Measurements from ENCODE around the gene SHC3.
"Not testable (repeated sequence)": the region's sequence is repeated elsewhere in the genome, so short reads cannot be mapped to it uniquely, and the experiment has no call there.

The SHC3 gene

DNA sequence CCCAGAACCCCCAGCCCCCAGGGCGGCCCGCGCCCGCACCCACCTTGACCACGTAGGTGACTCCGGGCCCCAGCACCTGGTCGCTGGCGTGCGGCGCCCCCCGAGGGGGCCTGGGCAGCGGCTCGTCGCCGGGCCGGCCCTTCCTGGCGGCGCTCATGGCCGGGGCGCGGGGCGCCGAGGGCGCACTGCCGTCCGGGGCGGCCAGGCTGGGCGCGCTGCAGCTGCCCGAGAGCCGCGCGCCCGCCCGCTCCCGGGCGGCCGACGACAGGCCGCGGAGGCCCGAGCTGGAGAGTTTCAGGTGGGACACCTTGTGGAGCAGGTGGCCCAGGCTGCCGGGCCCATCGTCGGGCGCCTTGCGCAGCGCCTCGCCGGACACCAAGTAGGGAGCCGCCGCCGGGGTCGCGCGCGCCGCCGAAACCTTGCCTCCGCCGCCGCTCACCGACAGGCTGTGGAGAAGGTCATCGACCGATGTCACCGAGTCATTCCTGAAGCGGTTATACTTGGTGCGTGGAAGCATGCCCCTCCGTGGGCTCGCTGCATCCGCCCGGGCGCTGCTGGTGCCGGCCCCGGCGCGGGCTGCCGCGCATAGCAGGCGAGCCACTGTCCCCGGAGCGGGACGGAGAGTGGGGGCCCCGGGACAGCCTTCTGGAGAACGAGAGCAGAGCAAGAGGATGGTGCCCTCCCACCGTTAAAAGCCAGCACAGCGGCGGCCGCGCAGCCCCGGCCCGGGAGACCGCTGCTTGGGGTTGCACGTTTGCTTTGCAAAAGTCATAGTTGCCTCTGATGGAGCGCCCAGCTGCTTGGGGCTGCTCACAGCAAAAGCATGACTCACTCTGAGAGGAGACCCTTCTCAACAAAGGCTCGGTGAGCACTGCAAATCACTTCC is at the start of gene SHC3:
Gene SHC3, minus strand, starts transcription at position 875 of the 886 bp plus-strand sequence. Its CDS starts 358 bp downstream, at position 517.
- in situ Hi-C loops (cut with HindIII; ENCODE audit: low sequenced_read_pairs), result loop anchor here (5.0 kb wide), 2 partner anchors 56 to 104 kb away; no protein-coding TSS in a partner anchor

GRCh38 chr9:89225991-89226471 is 47.4 kb upstream of the SHC3 start:
- in situ Hi-C loops (cut with HindIII; ENCODE audit: low sequenced_read_pairs), result no loop called here

GRCh38 chr9:89225587-89225986 is 47.0 kb upstream of the SHC3 start:
- in situ Hi-C loops (cut with HindIII; ENCODE audit: low sequenced_read_pairs), result no loop called here

DNA sequence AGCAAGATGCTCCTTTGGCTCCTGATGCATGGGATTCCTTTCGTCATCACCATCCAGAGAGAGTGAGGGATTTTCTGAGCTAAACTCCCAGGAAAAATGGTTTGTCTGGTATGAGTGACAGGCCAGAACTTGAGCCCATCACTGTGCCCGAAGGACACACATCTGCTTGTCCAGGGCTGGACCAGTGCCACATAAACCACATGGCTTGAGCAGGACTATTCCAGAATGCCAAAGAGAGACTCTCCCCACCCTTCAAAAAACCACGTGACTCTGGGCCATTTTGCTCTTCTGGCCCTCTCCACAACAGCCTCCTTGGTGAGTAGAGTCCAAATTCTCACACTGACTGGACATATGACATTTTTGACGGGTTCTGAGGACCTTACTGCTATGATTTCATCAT is 46.4 kb upstream of the SHC3 start:
- in situ Hi-C loops (cut with HindIII; ENCODE audit: low sequenced_read_pairs), result no loop called here

- in situ Hi-C loops (cut with HindIII; ENCODE audit: low sequenced_read_pairs), result no loop called here
Measured at GRCh38 chr9:89224633-89225032, 46.0 kb upstream of the SHC3 start.

GRCh38 chr9:89223396-89223977 is 44.9 kb upstream of the SHC3 start:
- in situ Hi-C loops (cut with HindIII; ENCODE audit: low sequenced_read_pairs), result no loop called here

- in situ Hi-C loops (cut with HindIII; ENCODE audit: low sequenced_read_pairs), result no loop called here
Measured at GRCh38 chr9:89219637-89220036, 41.0 kb upstream of the SHC3 start.

GRCh38 chr9:89218040-89218928 is 39.7 kb upstream of the SHC3 start:
- in situ Hi-C loops (cut with HindIII; ENCODE audit: low sequenced_read_pairs), result no loop called here

DNA sequence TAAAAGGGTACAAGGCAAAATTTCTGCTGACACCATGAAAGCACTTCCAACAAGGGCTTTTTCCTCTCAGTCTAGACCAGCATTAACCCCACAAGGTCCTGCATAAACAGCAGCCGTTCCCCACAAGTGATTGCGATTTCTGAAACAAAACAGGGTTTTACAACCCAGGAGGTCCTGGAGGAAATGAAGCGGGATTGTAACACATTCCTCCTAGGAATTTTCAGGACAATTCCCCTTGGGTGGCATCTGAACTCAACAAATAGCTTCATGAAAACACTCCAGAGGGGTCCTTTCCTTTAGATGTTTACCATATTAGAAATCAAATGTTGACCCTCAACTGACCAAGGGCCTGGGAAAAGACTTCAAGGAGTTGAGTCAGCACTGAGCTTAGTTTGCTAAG is 36.7 kb upstream of the SHC3 start:
- in situ Hi-C loops (cut with HindIII; ENCODE audit: low sequenced_read_pairs), result no loop called here

DNA sequence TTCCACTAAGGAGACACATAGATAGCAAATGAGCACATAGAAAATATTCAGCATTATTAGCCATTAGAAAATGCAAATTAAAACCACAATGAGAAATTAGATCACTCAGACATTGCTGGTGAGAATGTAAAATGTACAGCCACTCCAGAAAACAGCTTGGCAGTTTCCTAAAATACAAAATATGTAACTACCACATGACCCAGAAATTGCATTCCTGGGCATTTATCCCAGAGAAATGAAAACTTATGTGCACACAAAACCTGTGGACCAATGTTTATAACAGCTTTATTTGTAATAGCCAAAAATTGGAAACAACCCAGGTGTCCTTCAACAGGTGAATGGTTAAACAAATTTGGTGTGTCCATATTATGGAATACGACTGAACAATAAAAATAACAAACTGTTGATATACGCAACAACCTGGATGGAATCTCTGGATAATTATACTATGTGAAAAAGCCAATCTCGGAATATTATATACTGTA is 34.8 kb upstream of the SHC3 start:
- in situ Hi-C loops (cut with HindIII; ENCODE audit: low sequenced_read_pairs), result no loop called here

- in situ Hi-C loops (cut with HindIII; ENCODE audit: low sequenced_read_pairs), result no loop called here
Measured at GRCh38 chr9:89212171-89212570, 33.6 kb upstream of the SHC3 start.

DNA sequence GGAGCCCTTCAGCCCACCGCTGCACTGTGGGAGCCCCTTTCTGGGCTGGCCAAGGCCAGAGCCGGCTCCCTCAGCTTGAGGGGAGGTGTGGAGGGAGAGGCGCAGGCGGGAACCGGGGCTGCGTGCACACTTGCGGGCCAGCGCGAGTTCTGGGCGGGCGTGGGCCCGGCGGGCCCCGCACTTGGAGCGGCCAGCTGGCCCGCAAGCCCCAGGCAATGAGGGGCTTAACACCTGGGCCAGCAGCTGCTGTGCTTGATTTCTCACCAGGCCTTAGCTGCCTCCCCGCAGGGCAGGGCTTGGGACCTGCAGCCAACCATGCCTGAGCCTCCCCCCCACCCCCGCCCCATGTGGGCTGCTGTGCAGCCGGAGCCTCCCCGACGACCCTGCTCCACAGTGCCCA is 30.7 kb upstream of the SHC3 start:
- in situ Hi-C loops (cut with HindIII; ENCODE audit: low sequenced_read_pairs), result not testable (repeated sequence)

DNA sequence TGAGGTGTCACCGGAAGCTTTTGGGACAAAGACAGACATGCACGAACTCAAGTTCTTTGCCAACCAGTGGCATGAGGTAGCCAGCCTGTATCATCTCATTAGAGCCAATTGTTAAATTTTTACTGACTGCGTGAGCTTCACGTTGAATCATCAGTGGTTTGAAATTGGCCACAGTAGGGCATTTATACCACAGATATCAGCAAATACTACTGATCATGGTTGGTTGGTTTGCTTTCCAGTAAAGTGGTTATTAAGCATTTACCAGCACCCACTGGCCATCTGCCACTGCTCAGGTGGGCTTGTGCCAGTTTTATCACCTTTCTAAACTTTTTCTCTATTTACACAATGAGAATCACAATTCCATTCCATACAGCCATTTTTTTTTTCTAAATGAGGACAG is 28.4 kb upstream of the SHC3 start:
- in situ Hi-C loops (cut with HindIII; ENCODE audit: low sequenced_read_pairs), result no loop called here

- in situ Hi-C loops (cut with HindIII; ENCODE audit: low sequenced_read_pairs), result no loop called here
Measured at GRCh38 chr9:89204801-89205200, 26.2 kb upstream of the SHC3 start.

- in situ Hi-C loops (cut with HindIII; ENCODE audit: low sequenced_read_pairs), result no loop called here
Measured at GRCh38 chr9:89195131-89195797, 16.6 kb upstream of the SHC3 start.

DNA sequence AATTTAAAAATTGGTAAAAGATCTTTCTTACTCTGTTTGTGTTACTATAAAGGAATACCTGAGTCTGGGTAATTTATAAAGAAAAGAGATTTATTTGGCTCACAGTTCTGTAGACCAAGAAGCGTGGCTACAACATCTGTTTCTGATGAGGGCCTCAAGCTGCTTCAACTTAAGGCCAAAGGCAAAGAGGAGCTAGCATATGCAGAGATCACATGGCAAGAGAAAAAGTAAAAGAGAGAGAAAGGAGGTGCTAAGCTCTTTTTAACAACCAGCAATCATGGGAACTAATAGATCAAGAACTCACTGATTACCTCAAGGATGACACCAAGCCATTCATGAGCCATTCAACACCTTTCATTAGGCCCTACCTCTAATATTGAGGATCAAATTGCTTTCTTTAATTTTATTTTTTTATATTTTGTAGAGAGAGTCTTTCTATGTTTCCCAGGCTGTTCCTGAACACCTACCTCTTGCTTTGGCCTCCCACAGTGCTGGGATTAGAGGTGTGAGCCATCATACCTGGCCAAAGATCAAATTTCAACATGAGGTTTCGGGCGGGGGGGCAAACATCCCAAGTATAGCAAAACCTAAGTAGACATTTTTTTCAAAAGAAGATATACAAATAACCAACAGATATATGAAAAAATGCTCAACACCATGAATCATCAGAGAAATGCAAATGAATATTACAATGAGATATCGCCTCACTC is 16.0 kb upstream of the SHC3 start:
- in situ Hi-C loops (cut with HindIII; ENCODE audit: low sequenced_read_pairs), result no loop called here

GRCh38 chr9:89191004-89191403 is 12.4 kb upstream of the SHC3 start:
- in situ Hi-C loops (cut with HindIII; ENCODE audit: low sequenced_read_pairs), result no loop called here

DNA sequence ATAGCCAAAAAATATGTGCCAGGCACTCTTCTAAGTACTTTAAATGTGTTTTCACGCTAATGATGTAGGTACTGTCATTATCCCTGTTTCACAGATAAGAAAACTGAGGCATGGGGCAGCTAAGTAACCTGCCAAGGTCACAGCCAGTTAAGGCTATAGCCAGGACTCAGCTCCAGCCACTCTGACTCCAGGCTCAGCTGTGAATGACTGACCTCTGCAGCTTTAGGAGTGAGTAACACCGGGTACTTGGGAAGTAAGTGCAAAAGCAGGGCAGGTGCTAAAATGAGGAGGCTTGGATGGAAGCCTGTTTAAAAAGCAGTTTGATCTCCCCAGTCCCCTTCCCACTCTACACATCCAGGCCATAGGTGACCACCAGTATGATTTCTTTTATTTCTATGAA is 10.6 kb upstream of the SHC3 start:
- in situ Hi-C loops (cut with HindIII; ENCODE audit: low sequenced_read_pairs), result no loop called here

DNA sequence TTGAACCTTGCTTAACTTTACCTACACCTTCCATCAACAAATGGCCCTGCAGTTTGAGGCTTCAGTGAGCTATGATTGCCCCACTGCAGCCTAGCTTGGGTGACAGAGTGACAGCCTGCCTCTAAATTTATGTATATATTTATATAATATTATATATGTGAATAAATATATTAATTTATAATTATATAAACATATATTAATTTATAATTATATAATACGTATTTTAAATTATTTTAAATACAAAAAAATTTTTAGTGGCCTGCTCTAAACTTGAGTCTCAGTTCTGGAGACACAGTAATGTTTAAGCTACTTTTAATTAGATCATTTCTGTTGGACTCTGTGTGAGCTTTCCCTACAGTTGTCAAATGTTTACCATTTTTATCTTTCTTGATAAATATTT is 9.3 kb upstream of the SHC3 start:
- in situ Hi-C loops (cut with HindIII; ENCODE audit: low sequenced_read_pairs), result no loop called here

- in situ Hi-C loops (cut with HindIII; ENCODE audit: low sequenced_read_pairs), result no loop called here
Measured at GRCh38 chr9:89187541-89187940, 8.9 kb upstream of the SHC3 start.

All from endothelial cell of hepatic sinusoid (primary cell).